Upper lobe of right lung (tissue), 1 donor: Measurements from ENCODE around the gene PLCB4. TPM values are rescaled to one million over a fixed set of nuclear protein-coding genes. Genes with fewer than 3 reads are reported as not detected.

Experiments
- ATAC-seq: fragments of 200-7000 bp; cut with Tn5 transposase; one replicate; pipeline ENCODE4 v1.9.1; 2020; ENCODE audit warnings: mild to moderate bottlenecking, moderate library complexity
- DNase-seq: peaks from one replicate; pipeline ENCODE4 v3.0.0-alpha.2; 2020
- H3K27ac ChIP-seq: fragments of 200-600 bp; one replicate; pipeline ENCODE4 v1.8.0; 2022
- H3K27me3 ChIP-seq: fragments of 200-600 bp; one replicate; pipeline ENCODE4 v1.8.0; 2022; ENCODE audit warnings: mild to moderate bottlenecking
- H3K36me3 ChIP-seq: fragments of 200-600 bp; one replicate; pipeline ENCODE4 v1.8.0; 2022
- H3K4me1 ChIP-seq: fragments of 200-600 bp; one replicate; pipeline ENCODE4 v1.8.0; 2022
- H3K4me3 ChIP-seq: fragments of 200-600 bp; one replicate; pipeline ENCODE4 v1.8.0; 2022; ENCODE audit warnings: mild to moderate bottlenecking
- H3K9me3 ChIP-seq: fragments of 200-600 bp; one replicate; pipeline ENCODE4 v1.8.0; 2022
- intact Hi-C: fragments of 100-400 bp; cut with DNase I; formaldehyde crosslinking; loops from one replicate; pipeline ENCODE4 v1.11.0; 2022
- total RNA-seq: library from RNA; stranded (reverse); fragmentation: NEBNext Ultra II Directional; extraction: Animal tissue kit (Norgen Biotek cat#: 25700); gene quantifications from one replicate; pipeline ENCODE4 v1.2.1, GENCODE V29; 2021
- TF ChIP-seq, protein P1 (sequence below): fragments of 200-600 bp; IDR thresholded peaks from one replicate; pipeline ENCODE4 v1.8.0; 2022; ENCODE audit warnings: antibody characterized with exemption
- donor health status: DM: no; HTN: yes; CAD: no; lungs with severe emphysema.

Gene PLCB4
- total RNA-seq, 1 donor from 2014 or later = 7.9 TPM

DNA sequence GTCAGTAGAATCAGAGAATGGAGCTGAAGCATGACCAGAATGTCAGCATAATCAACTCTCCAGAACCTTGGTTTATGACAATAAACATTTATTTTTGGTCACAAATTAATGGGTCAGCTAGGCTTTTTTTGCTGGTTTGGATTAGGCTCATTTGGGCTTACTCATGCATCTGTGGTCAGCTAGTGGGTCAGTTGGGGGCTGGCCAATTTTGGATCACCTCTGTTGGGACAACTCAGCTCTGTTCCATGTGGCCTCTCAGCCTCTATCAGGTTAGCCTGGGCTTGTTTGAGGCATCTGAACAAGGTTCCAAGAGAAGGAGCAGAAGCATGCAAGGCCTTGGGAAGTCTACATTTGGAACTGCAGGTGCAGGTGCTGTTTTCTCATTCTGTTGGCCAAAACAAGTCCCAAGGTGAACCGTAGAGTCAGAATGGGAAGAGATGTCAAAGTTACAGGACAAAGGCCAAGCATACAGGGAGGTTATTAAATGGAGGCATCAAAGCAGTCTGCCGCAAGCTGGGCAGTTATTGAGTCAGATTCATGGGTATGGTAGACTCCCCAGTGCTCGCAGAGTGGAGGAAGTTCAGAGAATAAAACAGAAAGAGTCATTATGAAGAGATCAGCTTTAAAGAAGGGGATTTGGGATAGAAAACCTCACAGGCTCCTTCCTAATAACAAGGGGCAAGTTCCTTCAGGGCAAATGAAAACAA, 173.0 kb downstream of the PLCB4 start:
- DNase-seq = no peak
- Histone ChIP-seq H3K36me3 (no peaks in the 10 kb centered on the region), H3K9me3 (no peaks in the 10 kb centered on the region), H3K27ac (no peak overlapping the region), H3K4me1 (no peaks in the 10 kb centered on the region), H3K4me3 (no peak overlapping the region), H3K27me3 (no peaks in the 10 kb centered on the region)
- intact Hi-C loops = no loop called here
- ATAC-seq = no peak
- TF ChIP-seq, protein P1, sequence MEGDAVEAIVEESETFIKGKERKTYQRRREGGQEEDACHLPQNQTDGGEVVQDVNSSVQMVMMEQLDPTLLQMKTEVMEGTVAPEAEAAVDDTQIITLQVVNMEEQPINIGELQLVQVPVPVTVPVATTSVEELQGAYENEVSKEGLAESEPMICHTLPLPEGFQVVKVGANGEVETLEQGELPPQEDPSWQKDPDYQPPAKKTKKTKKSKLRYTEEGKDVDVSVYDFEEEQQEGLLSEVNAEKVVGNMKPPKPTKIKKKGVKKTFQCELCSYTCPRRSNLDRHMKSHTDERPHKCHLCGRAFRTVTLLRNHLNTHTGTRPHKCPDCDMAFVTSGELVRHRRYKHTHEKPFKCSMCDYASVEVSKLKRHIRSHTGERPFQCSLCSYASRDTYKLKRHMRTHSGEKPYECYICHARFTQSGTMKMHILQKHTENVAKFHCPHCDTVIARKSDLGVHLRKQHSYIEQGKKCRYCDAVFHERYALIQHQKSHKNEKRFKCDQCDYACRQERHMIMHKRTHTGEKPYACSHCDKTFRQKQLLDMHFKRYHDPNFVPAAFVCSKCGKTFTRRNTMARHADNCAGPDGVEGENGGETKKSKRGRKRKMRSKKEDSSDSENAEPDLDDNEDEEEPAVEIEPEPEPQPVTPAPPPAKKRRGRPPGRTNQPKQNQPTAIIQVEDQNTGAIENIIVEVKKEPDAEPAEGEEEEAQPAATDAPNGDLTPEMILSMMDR = no peak

DNA sequence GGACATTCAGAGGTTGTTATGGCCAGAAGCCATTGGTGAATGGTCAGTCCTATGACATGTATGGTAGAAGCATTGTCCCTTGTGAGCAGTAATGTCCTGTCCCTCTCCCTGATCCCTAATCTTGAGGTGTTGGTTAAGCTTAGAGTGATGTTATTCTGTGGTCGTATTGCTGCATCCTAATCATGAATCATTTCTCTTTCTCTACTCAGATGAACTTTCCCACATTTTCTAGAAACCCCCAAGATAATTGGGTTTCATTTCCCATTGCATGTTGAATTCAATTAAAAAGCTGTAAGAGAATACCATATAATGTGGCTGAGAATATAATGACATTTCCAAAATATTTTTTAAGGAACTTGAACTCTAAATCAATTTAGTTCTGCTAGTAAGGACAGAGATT, 175.1 kb downstream of the PLCB4 start:
- ATAC-seq = no peak

GRCh38 chr20:9244811-9245210, 175.9 kb downstream of the PLCB4 start:
- ATAC-seq (no peak), DNase-seq (no peak)
- Histone ChIP-seq H3K4me3 (no peak overlapping the region), H3K27ac (no peak overlapping the region), H3K27me3 (no peaks in the 10 kb centered on the region), H3K9me3 (no peaks in the 10 kb centered on the region), H3K36me3 (no peaks in the 10 kb centered on the region), H3K4me1 (no peaks in the 10 kb centered on the region)
- TF ChIP-seq, protein P1 = no peak
- intact Hi-C loops = no loop called here

More for the DNA sequence above, 175.1 kb downstream of the PLCB4 start:
- DNase-seq = no peak
- no peaks in the 10 kb centered on the region for H3K9me3 ChIP-seq
- no peaks in the 10 kb centered on the region for H3K27me3 ChIP-seq
- intact Hi-C loops = no loop called here
- no peak overlapping the region for H3K4me3 ChIP-seq
- H3K36me3 ChIP-seq = no peaks in the 10 kb centered on the region
- no peak overlapping the region for H3K27ac ChIP-seq
- TF ChIP-seq, protein P1 = no peak
- H3K4me1 ChIP-seq = no peaks in the 10 kb centered on the region

DNA sequence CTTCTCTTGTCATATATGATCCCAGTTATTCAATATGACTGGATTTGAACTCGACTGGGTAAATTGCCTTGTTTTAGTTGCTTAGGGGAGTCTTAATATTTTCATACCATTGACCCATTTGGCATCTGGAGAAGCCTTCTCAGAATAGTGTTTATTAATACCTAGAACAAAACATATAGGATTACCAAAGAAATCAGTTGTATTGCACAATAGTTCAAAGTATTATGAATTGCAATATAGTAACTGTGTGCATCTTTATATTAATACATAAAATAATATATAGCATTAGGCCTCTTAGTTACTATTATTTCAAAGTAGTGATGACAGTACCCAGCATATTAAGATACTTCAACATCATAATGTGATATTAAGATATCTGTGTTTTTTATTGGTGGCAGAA, 177.8 kb downstream of the PLCB4 start:
- TF ChIP-seq, protein P1 = no peak
- Histone ChIP-seq H3K36me3 (no peaks in the 10 kb centered on the region), H3K27ac (no peak overlapping the region), H3K4me1 (no peaks in the 10 kb centered on the region), H3K27me3 (no peaks in the 10 kb centered on the region), H3K4me3 (no peak overlapping the region), H3K9me3 (no peaks in the 10 kb centered on the region)
- no peak for DNase-seq
- no peak for ATAC-seq
- intact Hi-C loops = no loop called here

DNA sequence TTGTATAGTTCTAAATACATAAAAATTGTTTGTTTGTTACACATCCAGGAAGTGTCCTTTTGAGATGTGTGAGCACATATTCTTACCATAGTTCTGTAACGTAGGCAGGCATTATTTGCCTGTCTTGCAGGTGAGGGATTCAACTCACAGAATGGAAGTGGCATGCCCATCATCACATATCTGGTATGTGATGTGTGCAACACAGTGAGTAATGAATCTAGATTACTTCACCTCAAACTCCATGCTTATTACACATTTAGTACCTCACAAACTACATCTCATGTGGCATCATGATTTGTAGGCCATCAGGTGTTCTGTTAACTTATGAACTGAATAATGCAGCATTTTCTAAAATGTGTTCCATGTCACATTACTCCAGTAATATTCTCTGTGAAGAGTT, 181.6 kb downstream of the PLCB4 start:
- no peaks in the 10 kb centered on the region for H3K36me3 ChIP-seq
- no peak for DNase-seq

More for the DNA sequence above, 181.6 kb downstream of the PLCB4 start:
- Histone ChIP-seq H3K27ac (no peak overlapping the region), H3K4me3 (no peak overlapping the region), H3K27me3 (no peaks in the 10 kb centered on the region), H3K4me1 (no peaks in the 10 kb centered on the region), H3K9me3 (no peaks in the 10 kb centered on the region)
- ATAC-seq = no peak
- TF ChIP-seq, protein P1 = no peak
- intact Hi-C loops = no loop called here
